Brain pericyte (primary cell): ENCODE results near the gene SLC6A1.
"Not testable (repeated sequence)": the region's sequence is repeated elsewhere in the genome, so short reads cannot be mapped to it uniquely, and the experiment has no call there.

Source experiments
- DNase-seq: peaks from one replicate; pipeline ENCODE4 v3.0.0-alpha.2; 2012; ENCODE audit warnings: low read depth, low spot score

The SLC6A1 gene

GRCh38 chr3:11059090-11059798, 66.7 kb downstream of the SLC6A1 start:
- peak; percentile 18 for DNase-seq

- no peak for DNase-seq
Measured at GRCh38 chr3:11059799-11060115, 67.2 kb downstream of the SLC6A1 start.

GRCh38 chr3:11060500-11061251, 68.1 kb downstream of the SLC6A1 start:
- DNase-seq, result no peak

GRCh38 chr3:11061268-11061871, 68.8 kb downstream of the SLC6A1 start:
- DNase-seq, result not testable (repeated sequence)

- no peak for DNase-seq
Measured at GRCh38 chr3:11062704-11063103, 70.2 kb downstream of the SLC6A1 start.

GRCh38 chr3:11071096-11071755, 78.7 kb downstream of the SLC6A1 start:
- no peak for DNase-seq

GRCh38 chr3:11072631-11073030, 80.1 kb downstream of the SLC6A1 start:
- DNase-seq, result no peak

- no peak for DNase-seq
Measured at GRCh38 chr3:11074011-11074410, 81.5 kb downstream of the SLC6A1 start.

- DNase-seq, result no peak
Measured at GRCh38 chr3:11074451-11074850, 81.9 kb downstream of the SLC6A1 start.

GRCh38 chr3:11075122-11075521, 82.6 kb downstream of the SLC6A1 start:
- DNase-seq, result not testable (repeated sequence)

- no peak for DNase-seq
Measured at GRCh38 chr3:11076711-11077110, 84.2 kb downstream of the SLC6A1 start.

- no peak for DNase-seq
Measured at GRCh38 chr3:11077466-11077865, 84.9 kb downstream of the SLC6A1 start.

- DNase-seq, result no peak
Measured at GRCh38 chr3:11078826-11079515, 86.4 kb downstream of the SLC6A1 start.

GRCh38 chr3:11080492-11080891, 87.9 kb downstream of the SLC6A1 start:
- no peak for DNase-seq

- DNase-seq, result no peak
Measured at GRCh38 chr3:11084098-11084497, 91.5 kb downstream of the SLC6A1 start.

- DNase-seq, result no peak
Measured at GRCh38 chr3:11084677-11085076, 92.1 kb downstream of the SLC6A1 start.

- no peak for DNase-seq
Measured at GRCh38 chr3:11085093-11085840, 92.7 kb downstream of the SLC6A1 start.

- no peak for DNase-seq
Measured at GRCh38 chr3:11086856-11087255, 94.3 kb downstream of the SLC6A1 start.

- no peak for DNase-seq
Measured at GRCh38 chr3:11088066-11088465, 95.5 kb downstream of the SLC6A1 start.

GRCh38 chr3:11088831-11089230, 96.3 kb downstream of the SLC6A1 start:
- DNase-seq, result no peak
